ENCODE data around the gene RGS6.

The RGS6 gene

DNA sequence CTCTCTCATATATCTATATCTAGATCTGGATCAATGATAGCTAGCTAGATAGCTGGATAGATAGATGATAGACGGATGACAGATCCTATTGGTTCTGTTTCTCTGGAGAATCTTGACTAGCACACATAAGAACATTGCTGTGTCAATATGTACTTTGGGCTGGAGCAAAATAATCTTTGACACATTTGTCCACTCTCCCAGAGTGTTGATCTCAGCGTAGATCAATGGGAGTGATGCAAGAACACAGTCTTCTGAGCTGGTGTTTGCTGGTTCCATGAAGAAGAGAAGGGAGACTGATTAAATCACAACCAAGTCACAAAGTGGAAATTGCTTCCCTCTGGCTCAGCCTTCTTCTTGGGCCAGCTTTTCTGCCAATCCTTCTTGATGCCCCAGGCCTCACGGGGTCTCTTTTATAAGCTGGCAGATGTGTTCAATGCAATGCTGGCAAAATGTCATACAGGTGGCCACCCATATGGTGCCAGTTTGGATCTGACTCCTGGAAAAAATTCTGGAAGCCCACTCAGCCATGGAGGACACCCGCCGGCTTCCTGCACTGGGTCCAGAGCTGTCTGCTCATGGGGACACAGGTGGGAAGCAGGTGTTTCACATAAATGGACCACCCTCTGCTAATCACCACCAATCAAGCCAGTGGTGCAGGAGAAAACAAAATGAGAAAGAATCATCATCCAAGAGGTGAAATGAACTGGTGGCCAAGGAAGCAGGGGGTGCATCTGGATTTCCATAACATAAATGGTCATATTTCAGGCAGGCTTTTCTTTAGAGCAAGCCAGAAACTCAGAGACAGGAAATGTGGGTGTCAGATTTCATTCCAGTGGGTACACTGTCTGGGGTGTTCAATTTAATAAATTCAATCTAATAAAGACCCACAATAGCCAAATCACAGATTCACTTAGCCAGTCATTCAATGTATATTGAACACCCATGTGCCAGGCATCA lies 651.4 kb downstream of the RGS6 start:
- no peak overlapping the region for H3K4me3 ChIP-seq (IDR thresholded peaks at IDR 0.05; ENCODE audit: insufficient read depth, low read depth, low read length)
- H3K4me1 ChIP-seq (ENCODE audit: low read depth, poor library complexity, severe bottlenecking) = no peaks in the 10 kb centered on the region
- no peaks in the 10 kb centered on the region for H3K27me3 ChIP-seq (ENCODE audit: insufficient read depth, low read depth)
- H4K20me1 ChIP-seq (ENCODE audit: insufficient read depth) = no peaks in the 10 kb centered on the region
- H3K4me2 ChIP-seq = no peak overlapping the region
- no peak overlapping the region for H2AFZ ChIP-seq (ENCODE audit: low read depth)
- H3K9ac ChIP-seq = no peak overlapping the region
- H3K79me2 ChIP-seq (ENCODE audit: insufficient read depth, low read depth) = no peaks in the 10 kb centered on the region
- TF ChIP-seq, protein P1, sequence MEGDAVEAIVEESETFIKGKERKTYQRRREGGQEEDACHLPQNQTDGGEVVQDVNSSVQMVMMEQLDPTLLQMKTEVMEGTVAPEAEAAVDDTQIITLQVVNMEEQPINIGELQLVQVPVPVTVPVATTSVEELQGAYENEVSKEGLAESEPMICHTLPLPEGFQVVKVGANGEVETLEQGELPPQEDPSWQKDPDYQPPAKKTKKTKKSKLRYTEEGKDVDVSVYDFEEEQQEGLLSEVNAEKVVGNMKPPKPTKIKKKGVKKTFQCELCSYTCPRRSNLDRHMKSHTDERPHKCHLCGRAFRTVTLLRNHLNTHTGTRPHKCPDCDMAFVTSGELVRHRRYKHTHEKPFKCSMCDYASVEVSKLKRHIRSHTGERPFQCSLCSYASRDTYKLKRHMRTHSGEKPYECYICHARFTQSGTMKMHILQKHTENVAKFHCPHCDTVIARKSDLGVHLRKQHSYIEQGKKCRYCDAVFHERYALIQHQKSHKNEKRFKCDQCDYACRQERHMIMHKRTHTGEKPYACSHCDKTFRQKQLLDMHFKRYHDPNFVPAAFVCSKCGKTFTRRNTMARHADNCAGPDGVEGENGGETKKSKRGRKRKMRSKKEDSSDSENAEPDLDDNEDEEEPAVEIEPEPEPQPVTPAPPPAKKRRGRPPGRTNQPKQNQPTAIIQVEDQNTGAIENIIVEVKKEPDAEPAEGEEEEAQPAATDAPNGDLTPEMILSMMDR (conservative IDR thresholded peaks at IDR 0.05; ENCODE audit: low read depth, low read length) = no peak
- no peaks in the 10 kb centered on the region for H3K36me3 ChIP-seq (ENCODE audit: insufficient read depth)
- H3K27ac ChIP-seq = no peak overlapping the region

DNA sequence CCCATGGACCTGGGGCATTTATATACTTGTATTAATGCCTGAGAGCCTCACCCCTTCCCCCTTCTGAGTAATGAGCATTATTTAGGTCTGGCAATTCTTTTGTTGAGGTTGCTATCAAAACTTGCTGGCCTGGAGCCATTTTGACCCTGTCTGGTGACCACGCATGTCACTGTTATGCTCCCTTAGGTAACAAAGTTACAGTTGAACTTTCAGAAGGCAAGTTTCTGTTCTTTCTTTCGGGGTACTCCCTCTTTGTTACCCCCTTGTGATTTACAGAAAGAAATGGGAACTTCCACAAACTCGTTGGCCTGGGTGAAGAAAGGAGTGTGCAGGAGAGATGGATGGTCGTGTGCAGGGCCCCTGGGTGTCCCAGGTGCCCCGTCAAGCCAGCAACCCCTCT lies 656.3 kb downstream of the RGS6 start:
- H3K9ac ChIP-seq = no peak overlapping the region
- no peaks in the 10 kb centered on the region for H3K36me3 ChIP-seq (ENCODE audit: insufficient read depth)
- H4K20me1 ChIP-seq (ENCODE audit: insufficient read depth) = no peaks in the 10 kb centered on the region
- H2AFZ ChIP-seq (ENCODE audit: low read depth) = no peak overlapping the region
- no peak overlapping the region for H3K4me2 ChIP-seq
- TF ChIP-seq, protein P1 (conservative IDR thresholded peaks at IDR 0.05; ENCODE audit: low read depth, low read length) = no peak
- no peaks in the 10 kb centered on the region for H3K79me2 ChIP-seq (ENCODE audit: insufficient read depth, low read depth)
- H3K4me3 ChIP-seq (IDR thresholded peaks at IDR 0.05; ENCODE audit: insufficient read depth, low read depth, low read length) = no peak overlapping the region
- H3K27me3 ChIP-seq (ENCODE audit: insufficient read depth, low read depth) = no peaks in the 10 kb centered on the region
- no peak overlapping the region for H3K27ac ChIP-seq
- no peaks in the 10 kb centered on the region for H3K4me1 ChIP-seq (ENCODE audit: low read depth, poor library complexity, severe bottlenecking)

DNA sequence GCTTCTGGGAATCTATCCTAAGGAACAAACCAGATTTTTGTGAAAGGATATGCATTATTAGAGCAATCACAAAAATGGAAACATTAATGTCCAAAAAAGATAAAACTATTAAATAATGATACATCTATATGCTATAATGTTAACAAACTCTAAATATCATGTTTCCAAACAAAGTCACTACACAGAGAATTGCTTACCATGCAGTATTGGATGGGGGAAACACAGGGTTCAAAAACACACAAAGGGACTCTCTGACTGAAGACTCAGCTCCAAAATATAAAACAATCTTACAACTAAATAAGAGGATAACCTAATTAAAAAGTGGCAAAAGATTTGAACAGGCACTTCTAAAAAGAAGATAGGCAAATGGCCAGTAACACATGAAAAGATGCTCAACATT lies 657.4 kb downstream of the RGS6 start:
- H3K79me2 ChIP-seq (ENCODE audit: insufficient read depth, low read depth) = no peaks in the 10 kb centered on the region
- no peaks in the 10 kb centered on the region for H3K4me1 ChIP-seq (ENCODE audit: low read depth, poor library complexity, severe bottlenecking)
- no peaks in the 10 kb centered on the region for H3K36me3 ChIP-seq (ENCODE audit: insufficient read depth)
- no peaks in the 10 kb centered on the region for H4K20me1 ChIP-seq (ENCODE audit: insufficient read depth)
- no peak overlapping the region for H3K4me2 ChIP-seq
- TF ChIP-seq, protein P1 (conservative IDR thresholded peaks at IDR 0.05; ENCODE audit: low read depth, low read length) = no peak
- no peak overlapping the region for H3K4me3 ChIP-seq (IDR thresholded peaks at IDR 0.05; ENCODE audit: insufficient read depth, low read depth, low read length)
- H3K9ac ChIP-seq = no peak overlapping the region
- H3K27me3 ChIP-seq (ENCODE audit: insufficient read depth, low read depth) = no peaks in the 10 kb centered on the region
- no peak overlapping the region for H3K27ac ChIP-seq
- no peak overlapping the region for H2AFZ ChIP-seq (ENCODE audit: low read depth)

DNA sequence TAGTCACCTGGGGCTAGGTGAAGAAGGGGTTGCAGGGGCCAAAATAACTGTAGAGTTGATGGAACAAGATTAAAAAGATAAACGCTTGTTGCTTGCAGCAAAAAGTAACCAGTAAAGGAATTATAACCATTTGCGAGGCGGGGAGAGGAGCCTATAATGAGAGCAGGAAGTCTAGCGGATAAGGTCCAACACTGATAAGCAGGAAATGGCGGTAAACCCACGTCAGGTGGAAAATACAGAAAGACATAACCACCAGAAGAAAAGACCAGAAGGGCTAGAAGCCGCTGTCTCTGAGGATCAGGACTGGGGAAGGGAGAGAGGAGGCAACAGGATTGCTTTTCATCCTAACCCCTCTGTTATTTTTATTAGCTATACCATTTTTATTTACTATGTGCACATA lies 658.3 kb downstream of the RGS6 start:
- TF ChIP-seq, protein P1 (conservative IDR thresholded peaks at IDR 0.05; ENCODE audit: low read depth, low read length) = no peak
- no peak overlapping the region for H3K4me2 ChIP-seq
- no peaks in the 10 kb centered on the region for H4K20me1 ChIP-seq (ENCODE audit: insufficient read depth)
- H3K9ac ChIP-seq = no peak overlapping the region
- H3K4me1 ChIP-seq (ENCODE audit: low read depth, poor library complexity, severe bottlenecking) = no peaks in the 10 kb centered on the region
- H3K27ac ChIP-seq = no peak overlapping the region
- H3K79me2 ChIP-seq (ENCODE audit: insufficient read depth, low read depth) = no peaks in the 10 kb centered on the region
- H2AFZ ChIP-seq (ENCODE audit: low read depth) = no peak overlapping the region
- H3K4me3 ChIP-seq (IDR thresholded peaks at IDR 0.05; ENCODE audit: insufficient read depth, low read depth, low read length) = no peak overlapping the region
- no peaks in the 10 kb centered on the region for H3K36me3 ChIP-seq (ENCODE audit: insufficient read depth)
- H3K27me3 ChIP-seq (ENCODE audit: insufficient read depth, low read depth) = no peaks in the 10 kb centered on the region
